ENCODE data around the gene MAP2. TPM values are rescaled to one million over a fixed set of nuclear protein-coding genes. Genes with fewer than 3 reads are reported as not detected.

MAP2 gene
- total RNA-seq, 2 experiments from 2014 or later, result 0.34 to 0.39 TPM

DNA sequence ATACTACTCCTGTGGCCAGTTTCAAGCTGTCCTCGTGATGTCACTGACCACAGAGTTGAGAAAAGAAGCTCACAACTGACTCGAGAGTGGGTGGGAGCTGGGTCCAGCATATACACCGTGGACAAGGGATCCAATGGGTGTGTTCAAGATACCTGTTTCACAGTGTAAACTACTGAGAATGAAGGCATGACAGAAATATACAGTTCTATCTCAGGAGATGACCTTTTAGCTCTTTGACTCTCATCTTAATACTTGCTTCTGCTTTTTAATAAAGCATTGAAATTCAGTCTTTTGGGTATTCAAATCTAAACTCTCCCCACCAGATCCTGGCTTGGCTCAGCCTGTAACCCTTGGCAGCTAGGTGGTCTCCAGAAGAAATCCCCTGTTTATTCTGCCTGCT, 130.1 kb downstream of the MAP2 start:
- ChIA-PET CTCF (no interaction called here), POLR2A (no interaction called here)
- ATAC-seq (no peak), DNase-seq (no peak)
- H3K4me1 Mint-ChIP-seq, result no peaks in the 10 kb centered on the region
- no peaks in the 10 kb centered on the region for H3K9me3 Mint-ChIP-seq (ENCODE audit: low read depth)
- intact Hi-C loops (cut with DNase I, micrococcal nuclease), result no loop called here
- no peaks in the 10 kb centered on the region for H3K27me3 Mint-ChIP-seq
- H3K4me3 Mint-ChIP-seq, result no peak overlapping the region
- no peak overlapping the region for H3K27ac Mint-ChIP-seq
- no peaks in the 10 kb centered on the region for H3K36me3 Mint-ChIP-seq (ENCODE audit: low read depth)

DNA sequence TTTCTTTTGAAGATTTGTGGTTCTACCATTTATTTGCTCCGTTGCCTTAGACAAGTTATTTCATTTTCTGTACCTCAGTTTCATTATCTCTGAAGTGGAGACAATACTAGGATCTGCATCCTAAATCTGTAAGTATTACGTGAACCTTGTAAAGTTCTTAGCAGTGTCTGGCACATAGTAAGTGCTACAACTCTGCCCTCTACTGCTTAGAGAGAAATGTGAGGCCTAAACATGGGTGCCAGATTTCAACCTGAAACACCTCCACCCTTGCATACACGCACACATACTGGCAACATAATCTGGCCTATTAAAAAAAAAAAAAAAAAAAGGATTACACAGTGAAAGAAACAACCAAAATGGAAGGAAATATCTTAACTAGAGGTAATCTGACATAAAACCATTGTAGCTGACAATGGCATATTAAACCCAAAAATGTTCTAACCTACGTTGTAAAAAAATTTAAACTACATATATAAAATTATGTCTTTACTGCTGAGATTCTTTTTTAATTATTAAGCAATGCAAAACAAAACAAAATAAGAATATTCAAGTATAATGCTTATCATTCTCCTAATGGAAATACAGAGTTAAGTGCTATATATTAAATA, 132.6 kb downstream of the MAP2 start:
- intact Hi-C loops (cut with DNase I, micrococcal nuclease), result loop anchor here in 1 of 2 experiments (5.0 kb wide), 1 partner anchor 224 kb away; no protein-coding TSS in a partner anchor
- ATAC-seq (no peak), DNase-seq (no peak)
- ChIA-PET CTCF (interaction anchor here (1.6 to 1.8 kb wide), 2 partner anchors 10 to 221 kb away, joined by 4 to 5 read pairs; no protein-coding TSS in a partner anchor), POLR2A (no interaction called here)
- Mint-ChIP-seq H3K4me3 (no peak overlapping the region), H3K27me3 (peaks cover 3% of the 10 kb centered on the region), H3K4me1 (no peaks in the 10 kb centered on the region), H3K9me3 (ENCODE audit: low read depth) (no peaks in the 10 kb centered on the region), H3K27ac (no peak overlapping the region), H3K36me3 (ENCODE audit: low read depth) (no peaks in the 10 kb centered on the region)

DNA sequence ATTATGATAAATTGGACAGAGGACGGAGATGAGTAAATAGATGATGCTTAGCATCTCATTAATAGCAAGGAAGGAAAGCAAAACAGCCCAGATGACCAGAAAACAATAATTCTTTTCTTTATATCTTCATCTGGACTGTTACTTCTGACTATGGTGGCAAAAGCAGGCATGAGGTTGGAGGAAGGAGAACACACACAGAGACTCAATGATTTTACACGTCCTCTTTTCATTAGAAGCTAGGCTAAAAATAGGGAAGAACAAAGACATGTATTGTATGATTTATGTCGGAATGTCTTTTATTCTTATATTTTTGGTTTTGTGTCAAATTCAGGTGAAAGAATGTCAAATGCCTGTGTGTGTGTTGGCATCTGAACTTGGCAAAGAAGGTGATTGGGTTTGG, 137.1 kb downstream of the MAP2 start:
- DNase-seq (no peak), ATAC-seq (no peak)
- no peak overlapping the region for H3K27ac Mint-ChIP-seq
- no peak overlapping the region for H3K4me3 Mint-ChIP-seq
- POLR2A ChIA-PET, result no interaction called here
- no peaks in the 10 kb centered on the region for H3K36me3 Mint-ChIP-seq (ENCODE audit: low read depth)
- intact Hi-C loops (cut with DNase I, micrococcal nuclease), result no loop called here
- no peaks in the 10 kb centered on the region for H3K9me3 Mint-ChIP-seq (ENCODE audit: low read depth)
- CTCF ChIA-PET, result no interaction called here
- H3K4me1 Mint-ChIP-seq, result no peaks in the 10 kb centered on the region
- peaks cover 3% of the 10 kb centered on the region for H3K27me3 Mint-ChIP-seq

DNA sequence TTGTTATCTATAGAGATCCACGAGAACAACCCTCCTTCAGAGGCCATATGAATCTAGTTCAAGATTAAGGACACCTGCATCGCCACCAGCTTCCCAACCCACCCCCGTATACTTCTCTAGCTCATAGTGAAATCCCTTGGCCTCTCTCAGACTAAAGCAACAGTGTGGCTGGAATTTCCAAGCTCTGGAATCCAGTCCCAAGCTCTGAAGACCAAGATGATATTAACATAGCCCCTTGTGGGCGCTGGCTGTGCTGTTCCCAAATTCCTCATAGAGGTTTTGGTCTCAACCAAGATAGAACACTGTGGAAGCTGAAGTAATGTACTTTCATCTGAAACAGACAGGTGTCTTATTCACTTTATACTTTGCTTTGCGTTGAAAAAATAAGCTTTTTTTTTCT, 139.6 kb downstream of the MAP2 start:
- ATAC-seq (no peak), DNase-seq (no peak)
- Mint-ChIP-seq H3K27me3 (peaks cover 3% of the 10 kb centered on the region), H3K27ac (no peak overlapping the region), H3K36me3 (ENCODE audit: low read depth) (no peaks in the 10 kb centered on the region), H3K4me3 (no peak overlapping the region), H3K4me1 (no peaks in the 10 kb centered on the region), H3K9me3 (ENCODE audit: low read depth) (no peaks in the 10 kb centered on the region)
- intact Hi-C loops (cut with DNase I, micrococcal nuclease), result no loop called here
- CTCF ChIA-PET, result interaction anchor here (1.1 kb wide), 1 partner anchor 14 kb away, joined by 3 read pairs; no protein-coding TSS in a partner anchor
- POLR2A ChIA-PET, result no interaction called here

DNA sequence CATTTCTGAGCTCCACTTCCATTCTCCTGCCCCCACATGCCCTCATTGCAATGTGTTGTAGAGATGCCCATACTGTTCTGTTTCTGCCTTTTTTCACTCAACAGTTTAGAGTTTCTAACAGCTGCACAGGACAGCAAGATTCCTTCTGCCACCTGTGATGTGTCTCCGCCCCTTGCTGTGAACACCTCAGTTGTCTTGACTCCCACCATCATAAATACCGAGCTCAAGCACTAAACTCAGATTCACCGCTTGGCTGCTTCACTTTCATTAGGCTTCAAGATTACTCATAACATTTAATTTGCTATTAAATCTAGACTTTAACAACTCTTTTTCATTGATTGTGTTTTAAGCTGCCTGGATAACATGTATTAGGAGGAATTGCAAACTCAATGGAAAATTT, 141.0 kb downstream of the MAP2 start:
- CTCF ChIA-PET, result interaction anchor here (1.2 kb wide), 1 partner anchor 9 kb away, joined by 3 read pairs; no protein-coding TSS in a partner anchor
- H3K27me3 Mint-ChIP-seq, result peaks cover 3% of the 10 kb centered on the region
- POLR2A ChIA-PET, result no interaction called here
- H3K4me1 Mint-ChIP-seq, result no peaks in the 10 kb centered on the region
- no peaks in the 10 kb centered on the region for H3K9me3 Mint-ChIP-seq (ENCODE audit: low read depth)
- no peaks in the 10 kb centered on the region for H3K36me3 Mint-ChIP-seq (ENCODE audit: low read depth)
- no peak for ATAC-seq
- intact Hi-C loops (cut with DNase I, micrococcal nuclease), result no loop called here
- H3K27ac Mint-ChIP-seq, result no peak overlapping the region
- no peak for DNase-seq
- H3K4me3 Mint-ChIP-seq, result no peak overlapping the region

DNA sequence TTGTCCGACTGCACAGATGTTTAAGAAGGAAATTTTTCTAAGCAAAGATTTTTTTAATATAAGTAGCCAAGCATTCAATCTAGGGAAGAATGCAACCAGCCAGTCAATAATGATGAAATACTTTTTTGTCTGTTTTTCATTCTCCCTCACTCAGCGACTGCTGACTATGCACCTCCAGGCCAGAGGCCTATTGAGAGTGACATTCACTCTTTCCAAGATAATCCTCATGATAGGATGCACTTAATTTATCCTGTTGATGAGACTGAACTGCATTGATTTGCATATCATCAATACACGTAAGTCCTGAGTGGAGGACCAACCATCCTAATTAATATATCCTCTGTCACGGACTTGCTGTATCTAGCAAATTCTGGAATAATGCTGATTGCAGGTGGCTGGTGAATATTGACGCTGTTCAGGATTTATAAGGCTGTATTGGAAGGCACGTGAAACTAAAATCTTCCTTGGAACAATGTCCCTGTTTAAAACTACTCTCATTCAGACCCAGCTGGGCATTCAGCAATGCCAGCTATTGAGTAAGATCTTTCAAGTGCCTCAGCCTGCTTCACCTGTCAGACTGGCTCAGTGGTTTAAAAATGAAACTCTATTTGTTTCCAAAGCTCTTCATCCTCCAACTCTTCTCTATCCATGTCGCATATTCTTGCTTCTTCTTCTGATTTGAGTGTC, 142.2 kb downstream of the MAP2 start:
- Mint-ChIP-seq H3K4me1 (no peaks in the 10 kb centered on the region), H3K36me3 (ENCODE audit: low read depth) (no peaks in the 10 kb centered on the region), H3K27ac (no peak overlapping the region), H3K9me3 (ENCODE audit: low read depth) (no peaks in the 10 kb centered on the region), H3K4me3 (no peak overlapping the region), H3K27me3 (peaks cover 2% of the 10 kb centered on the region)
- ATAC-seq (no peak), DNase-seq (no peak)
- POLR2A ChIA-PET, result no interaction called here
- intact Hi-C loops (cut with DNase I, micrococcal nuclease), result no loop called here
- CTCF ChIA-PET, result interaction anchor here (1.2 to 1.4 kb wide), 2 partner anchors 9 to 10 kb away, joined by 3 to 4 read pairs; no protein-coding TSS in a partner anchor

DNA sequence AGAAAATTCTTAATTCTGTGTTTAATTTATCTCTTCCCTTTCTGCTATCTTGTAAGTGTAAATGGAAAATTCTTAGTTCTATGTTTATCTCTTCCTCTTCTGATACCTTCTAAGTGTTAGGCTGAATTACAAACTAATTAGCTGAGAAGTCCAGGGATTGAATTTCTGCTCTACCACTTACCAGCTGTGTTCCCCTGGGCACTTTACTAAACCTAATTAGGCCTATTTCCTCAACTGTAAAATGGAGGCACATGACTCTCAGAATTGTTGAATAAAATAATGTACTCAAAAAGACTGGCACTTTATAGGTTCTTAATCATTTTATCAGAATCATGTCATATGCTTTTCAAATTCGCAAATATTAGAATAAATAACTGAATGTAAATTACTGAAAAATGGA, 146.3 kb downstream of the MAP2 start:
- H3K36me3 Mint-ChIP-seq (ENCODE audit: low read depth), result no peaks in the 10 kb centered on the region
- no peak for ATAC-seq
- DNase-seq, result no peak

DNA sequence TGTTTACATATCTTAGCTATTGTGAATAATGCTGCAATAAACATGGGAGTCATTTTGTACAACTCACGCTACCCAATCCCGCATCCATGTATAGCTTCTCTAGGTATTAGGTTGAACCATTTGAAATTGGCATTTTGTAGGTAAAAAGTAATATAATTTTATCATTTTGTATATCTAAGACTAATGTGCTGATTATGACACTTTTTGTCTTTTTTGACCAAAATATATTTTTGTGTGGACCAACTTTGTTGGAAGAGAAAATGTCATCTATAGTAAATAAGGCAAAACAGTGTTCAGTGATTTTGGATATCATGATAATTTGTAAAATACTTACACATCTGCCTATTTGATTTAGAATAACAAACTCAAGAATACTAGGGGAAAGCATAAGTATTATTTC, 150.7 kb downstream of the MAP2 start:
- Mint-ChIP-seq H3K27ac (no peak overlapping the region), H3K36me3 (ENCODE audit: low read depth) (no peaks in the 10 kb centered on the region), H3K9me3 (ENCODE audit: low read depth) (no peaks in the 10 kb centered on the region), H3K4me1 (peaks cover 4% of the 10 kb centered on the region), H3K27me3 (peaks cover 4% of the 10 kb centered on the region), H3K4me3 (no peak overlapping the region)
- intact Hi-C loops (cut with DNase I, micrococcal nuclease), result loop anchor here in 1 of 2 experiments (10.0 kb wide), 2 partner anchors 1110 to 1180 kb away; no protein-coding TSS in a partner anchor
- POLR2A ChIA-PET, result no interaction called here
- ATAC-seq (no peak), DNase-seq (no peak)
- CTCF ChIA-PET, result no interaction called here

More for the DNA sequence above, 146.3 kb downstream of the MAP2 start:
- Mint-ChIP-seq H3K9me3 (ENCODE audit: low read depth) (no peaks in the 10 kb centered on the region), H3K27ac (no peak overlapping the region), H3K27me3 (peaks cover 2% of the 10 kb centered on the region), H3K4me3 (no peak overlapping the region), H3K4me1 (no peaks in the 10 kb centered on the region)
- intact Hi-C loops (cut with DNase I, micrococcal nuclease), result loop anchor here in 1 of 2 experiments (10.0 kb wide), 2 partner anchors 1105 to 1175 kb away; no protein-coding TSS in a partner anchor
- ChIA-PET POLR2A (no interaction called here), CTCF (no interaction called here)

DNA sequence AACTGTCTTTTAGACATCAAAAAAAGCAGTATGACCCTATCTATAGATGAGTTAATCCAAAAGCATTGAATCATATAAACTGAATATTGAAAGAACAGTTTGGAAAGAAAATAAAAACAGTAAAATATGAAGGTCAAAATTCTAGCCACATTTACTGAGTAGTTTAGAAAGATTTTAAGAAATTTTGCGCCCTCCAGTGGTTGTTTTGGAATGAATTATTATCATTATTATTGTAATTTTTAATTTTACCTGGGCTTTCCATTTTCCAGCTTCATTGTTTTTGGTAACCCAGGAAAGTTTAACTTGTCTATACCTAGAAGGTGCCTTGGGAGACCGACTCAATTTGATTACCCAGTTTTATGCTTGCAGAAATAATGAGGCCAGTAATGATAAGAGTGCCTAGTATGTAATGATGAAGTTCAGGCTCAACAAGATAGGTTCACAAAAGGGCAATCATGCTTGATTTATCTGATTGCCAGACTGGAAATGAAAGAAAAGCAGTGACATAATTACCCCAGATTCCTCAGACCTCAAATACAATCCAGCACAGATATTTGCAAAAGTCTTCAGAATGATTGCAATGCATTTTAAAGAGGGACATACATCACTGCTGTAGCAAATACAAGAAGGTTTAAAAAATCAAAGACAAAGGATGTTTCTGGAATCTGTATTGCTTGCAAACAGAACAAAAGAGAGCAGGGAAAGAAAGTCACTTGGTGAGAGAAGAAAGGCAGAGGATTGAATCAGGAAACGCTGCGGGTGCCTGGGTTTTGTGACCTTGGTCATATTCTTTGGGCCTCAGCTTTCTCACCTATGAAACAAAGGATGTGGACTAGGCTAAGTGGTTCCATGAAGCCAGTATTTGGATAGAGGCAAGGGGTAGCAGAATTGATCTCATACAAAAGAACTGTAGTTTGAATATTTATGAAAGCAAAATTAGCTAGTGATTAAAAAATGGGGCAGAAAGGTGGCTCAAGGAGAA, 153.8 kb downstream of the MAP2 start:
- intact Hi-C loops (cut with DNase I, micrococcal nuclease), result loop anchor here (1.0 to 10.0 kb wide), 6 partner anchors 150 to 1183 kb away; partner anchors contain the start of gene MAP2 (in 1 of the 2)
- CTCF ChIA-PET, result interaction anchor here (1.0 to 3.8 kb wide), 2 partner anchors 14 to 243 kb away, joined by 3 to 24 read pairs; no protein-coding TSS in a partner anchor

DNA sequence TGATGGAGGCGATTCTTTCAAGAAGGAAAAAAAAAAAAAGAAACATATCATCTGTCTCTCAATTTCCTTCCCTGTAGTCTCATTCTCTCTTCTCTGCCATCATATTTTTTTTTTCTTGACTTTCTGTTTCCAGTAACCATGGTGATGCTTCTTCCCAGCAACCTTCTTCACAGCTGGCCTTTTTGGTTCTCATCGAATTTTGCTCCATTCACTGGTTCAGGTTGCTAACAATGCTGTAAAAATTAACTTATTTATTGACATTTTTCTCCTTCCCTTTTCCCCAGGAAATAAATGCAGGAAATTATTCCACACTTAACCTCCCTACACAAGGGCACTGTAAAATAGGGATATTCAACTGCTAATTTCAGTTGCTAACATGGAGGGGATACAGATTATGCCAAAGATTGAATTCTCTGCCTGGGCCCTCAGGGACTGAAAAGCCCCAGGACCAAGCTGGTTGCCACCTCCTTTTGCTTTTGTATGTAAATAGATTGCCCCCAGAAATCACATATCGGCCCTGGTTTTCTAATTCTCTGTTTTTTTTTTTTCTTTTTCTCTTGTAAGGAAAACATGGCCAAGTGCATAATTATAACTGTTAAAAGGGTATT, 154.7 kb downstream of the MAP2 start:
- CTCF ChIA-PET, result interaction anchor here (0.6 to 3.8 kb wide), 2 partner anchors 22 to 244 kb away, joined by 4 to 24 read pairs; no protein-coding TSS in a partner anchor
- intact Hi-C loops (cut with DNase I, micrococcal nuclease), result loop anchor here (5.0 to 10.0 kb wide), 4 partner anchors 151 to 1184 kb away; no protein-coding TSS in a partner anchor
- peaks cover 2% of the 10 kb centered on the region for H3K27me3 Mint-ChIP-seq

More for the DNA sequence above, 153.8 kb downstream of the MAP2 start:
- no peak overlapping the region for H3K27ac Mint-ChIP-seq
- H3K4me3 Mint-ChIP-seq, result no peak overlapping the region
- H3K27me3 Mint-ChIP-seq, result peaks cover 2% of the 10 kb centered on the region
- DNase-seq (no peak), ATAC-seq (no peak)
- POLR2A ChIA-PET, result no interaction called here
- H3K36me3 Mint-ChIP-seq (ENCODE audit: low read depth), result no peaks in the 10 kb centered on the region
- no peaks in the 10 kb centered on the region for H3K9me3 Mint-ChIP-seq (ENCODE audit: low read depth)
- H3K4me1 Mint-ChIP-seq, result peaks cover 6% of the 10 kb centered on the region

More for the DNA sequence above, 154.7 kb downstream of the MAP2 start:
- Mint-ChIP-seq H3K9me3 (ENCODE audit: low read depth) (no peaks in the 10 kb centered on the region), H3K36me3 (ENCODE audit: low read depth) (no peaks in the 10 kb centered on the region), H3K27ac (no peak overlapping the region), H3K4me1 (peaks cover 6% of the 10 kb centered on the region), H3K4me3 (no peak overlapping the region)
- DNase-seq (no peak), ATAC-seq (no peak)
- POLR2A ChIA-PET, result no interaction called here

Data from activated CD4-positive, alpha-beta T cell treated with anti-CD3 and anti-CD28 coated beads for 36 hours (primary cell).